Measurements from ENCODE around the gene ZNF346.

DNA sequence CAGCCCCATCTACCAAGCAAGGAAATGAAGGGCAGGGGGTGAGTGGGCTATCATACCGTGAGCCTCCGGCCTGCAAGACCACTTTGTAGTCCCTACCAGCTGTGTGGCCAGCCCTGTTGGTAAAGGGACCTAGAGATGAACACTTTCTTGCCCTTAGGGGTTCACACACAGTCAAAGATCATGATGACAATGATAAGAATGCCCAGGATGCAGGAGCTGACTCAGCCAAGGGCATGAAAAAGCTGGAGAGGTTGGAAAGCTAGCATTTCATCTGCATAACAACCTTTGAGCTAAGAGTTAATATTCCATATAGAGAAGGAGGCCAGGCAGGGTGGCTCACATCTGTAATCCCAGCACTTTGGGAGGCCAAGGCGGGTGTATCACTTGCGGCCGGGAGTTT lies 45.0 kb downstream of the ZNF346 start:
- TF ChIP-seq, protein P1, sequence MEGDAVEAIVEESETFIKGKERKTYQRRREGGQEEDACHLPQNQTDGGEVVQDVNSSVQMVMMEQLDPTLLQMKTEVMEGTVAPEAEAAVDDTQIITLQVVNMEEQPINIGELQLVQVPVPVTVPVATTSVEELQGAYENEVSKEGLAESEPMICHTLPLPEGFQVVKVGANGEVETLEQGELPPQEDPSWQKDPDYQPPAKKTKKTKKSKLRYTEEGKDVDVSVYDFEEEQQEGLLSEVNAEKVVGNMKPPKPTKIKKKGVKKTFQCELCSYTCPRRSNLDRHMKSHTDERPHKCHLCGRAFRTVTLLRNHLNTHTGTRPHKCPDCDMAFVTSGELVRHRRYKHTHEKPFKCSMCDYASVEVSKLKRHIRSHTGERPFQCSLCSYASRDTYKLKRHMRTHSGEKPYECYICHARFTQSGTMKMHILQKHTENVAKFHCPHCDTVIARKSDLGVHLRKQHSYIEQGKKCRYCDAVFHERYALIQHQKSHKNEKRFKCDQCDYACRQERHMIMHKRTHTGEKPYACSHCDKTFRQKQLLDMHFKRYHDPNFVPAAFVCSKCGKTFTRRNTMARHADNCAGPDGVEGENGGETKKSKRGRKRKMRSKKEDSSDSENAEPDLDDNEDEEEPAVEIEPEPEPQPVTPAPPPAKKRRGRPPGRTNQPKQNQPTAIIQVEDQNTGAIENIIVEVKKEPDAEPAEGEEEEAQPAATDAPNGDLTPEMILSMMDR (IDR thresholded peaks at IDR 0.05 in 8 of 11, conservative IDR thresholded peaks at IDR 0.05 in 3 of 11), result no peak
- TF ChIP-seq POLR2AphosphoS5 (IDR thresholded peaks at IDR 0.05), result no peak
- TF ChIP-seq POLR2A (IDR thresholded peaks at IDR 0.05), result no peak

Data from spleen (tissue), 7 donors.